Mesenchymal stem cell (in vitro differentiated cells and primary cell): ENCODE measurements around the gene RECQL.

Source experiments
- DNase-seq: peaks from one replicate; pipeline ENCODE4 v3.0.0-alpha.2; 2013
- H2AFZ ChIP-seq: one replicate; pipeline ENCODE4 v1.6.1; 2013; ENCODE audit warnings: low read depth, mild to moderate bottlenecking, control low read depth, inconsistent platforms, low read length, moderate library complexity
- H2AK5ac ChIP-seq: 2 replicates; pipeline ENCODE4 v1.6.1; 2013; ENCODE audit warnings: low read length, moderate library complexity, mild to moderate bottlenecking, inconsistent platforms; ENCODE audit not compliant: severe bottlenecking
- H2BK120ac ChIP-seq: one replicate; pipeline ENCODE4 v1.6.1; 2013; ENCODE audit warnings: low read depth, mild to moderate bottlenecking, inconsistent platforms, low read length, moderate library complexity
- H2BK12ac ChIP-seq, 2 experiments: one replicate each; pipeline ENCODE4 v1.6.1; 2013; ENCODE audit warnings: inconsistent platforms in 2 of 2, low read length in 2 of 2, mild to moderate bottlenecking in 2 of 2, moderate library complexity in 2 of 2, control low read depth in 1 of 2
- H2BK15ac ChIP-seq: one replicate; pipeline ENCODE4 v1.6.1; 2013; ENCODE audit warnings: mild to moderate bottlenecking, low read depth, inconsistent platforms; ENCODE audit not compliant: poor library complexity, severe bottlenecking
- H2BK5ac ChIP-seq: 2 replicates; pipeline ENCODE4 v1.6.1; 2013; ENCODE audit warnings: low read depth, mild to moderate bottlenecking, low read length, control low read depth, inconsistent platforms; ENCODE audit not compliant: poor library complexity, severe bottlenecking
- H3K14ac ChIP-seq, 2 experiments: one replicate each; pipeline ENCODE4 v1.6.1; 2013; ENCODE audit warnings: inconsistent platforms in 2 of 2, low read length in 2 of 2, control low read depth in 1 of 2, mild to moderate bottlenecking in 1 of 2, moderate library complexity in 1 of 2
- H3K18ac ChIP-seq, 2 experiments: one replicate each; pipeline ENCODE4 v1.6.1; 2013; ENCODE audit warnings: inconsistent platforms in 2 of 2, low read length in 2 of 2, control low read depth in 1 of 2, low read depth in 1 of 2, mild to moderate bottlenecking in 1 of 2
- H3K23ac ChIP-seq, 2 experiments: one replicate each; pipeline ENCODE4 v1.6.1; 2013; ENCODE audit warnings: inconsistent platforms in 2 of 2, low read length in 2 of 2, mild to moderate bottlenecking in 2 of 2, moderate library complexity in 2 of 2, control low read depth in 1 of 2
- H3K27ac ChIP-seq: 2 replicates; pipeline ENCODE4 v1.5.1; 2013; ENCODE audit warnings: mild to moderate bottlenecking, moderate library complexity, low read length, control low read depth, inconsistent platforms; ENCODE audit not compliant: poor library complexity, severe bottlenecking
- H3K27me3 ChIP-seq, 2 experiments: 2 replicates each; pipeline versions ENCODE4 v1.6.1 to v1.7.0; 2013; ENCODE audit warnings: low read length in 2 of 2, mild to moderate bottlenecking in 2 of 2, moderate library complexity in 2 of 2, control low read depth in 1 of 2, inconsistent platforms in 1 of 2; ENCODE audit not compliant: control insufficient read depth in 1 of 2, insufficient read depth in 1 of 2
- H3K36me3 ChIP-seq, 2 experiments: 2 replicates each; pipeline versions ENCODE4 v1.6.1 to v1.7.0; 2013; ENCODE audit warnings: low read length in 2 of 2, control low read depth in 1 of 2, inconsistent platforms in 1 of 2, low read depth in 1 of 2, mild to moderate bottlenecking in 1 of 2; ENCODE audit not compliant: insufficient read depth in 2 of 2, control insufficient read depth in 1 of 2
- H3K4ac ChIP-seq, 2 experiments: one replicate each; pipeline ENCODE4 v1.6.1; 2013; ENCODE audit warnings: inconsistent platforms in 2 of 2, low read length in 2 of 2, mild to moderate bottlenecking in 2 of 2, moderate library complexity in 2 of 2, control low read depth in 1 of 2, low read depth in 1 of 2
- H3K4me1 ChIP-seq: 2 replicates; pipeline ENCODE4 v1.6.1; 2013; ENCODE audit warnings: low read depth, low read length, control low read depth; ENCODE audit not compliant: control insufficient read depth, insufficient read depth
- H3K4me2 ChIP-seq: 2 replicates; pipeline ENCODE4 v1.6.1; 2013; ENCODE audit warnings: low read length, mild to moderate bottlenecking, inconsistent platforms; ENCODE audit not compliant: poor library complexity, severe bottlenecking
- H3K4me3 ChIP-seq, 2 experiments: 2 replicates each; pipeline versions ENCODE4 v1.5.1 to v1.7.0; 2013; ENCODE audit warnings: low read length in 2 of 2, mild to moderate bottlenecking in 2 of 2, control low read depth in 1 of 2, low read depth in 1 of 2; ENCODE audit not compliant: insufficient read depth in 1 of 2
- H3K79me1 ChIP-seq: replicated peaks from 2 replicates; pipeline ENCODE4 v1.6.1; 2013; ENCODE audit warnings: mild to moderate bottlenecking, control low read depth, low read length, inconsistent platforms; ENCODE audit not compliant: poor library complexity, severe bottlenecking
- H3K9ac ChIP-seq: 2 replicates; pipeline ENCODE4 v1.7.0; 2013; ENCODE audit warnings: mild to moderate bottlenecking, low read length, moderate library complexity
- H3K9me3 ChIP-seq: 2 replicates; pipeline ENCODE4 v1.7.0; 2013; ENCODE audit warnings: mild to moderate bottlenecking, low read length; ENCODE audit not compliant: control insufficient read depth
- H4K8ac ChIP-seq: one replicate; pipeline ENCODE4 v1.6.1; 2013; ENCODE audit warnings: inconsistent platforms, mild to moderate bottlenecking, low read length, moderate library complexity
- H4K91ac ChIP-seq: one replicate; pipeline ENCODE4 v1.6.1; 2013; ENCODE audit warnings: mild to moderate bottlenecking, low read length, inconsistent platforms
- WGBS: methylation state at CpG from one replicate; pipeline ENCODE4 v1.1.7; 2013; ENCODE audit warnings: mixed read lengths; 5-methylcytosine and 5-hydroxymethylcytosine counted together

RECQL gene

GRCh38 chr12:21453312-21453852, 48.1 kb downstream of the RECQL start:
- Histone ChIP-seq H3K36me3 (peaks cover 4 to 76% of the 10 kb centered on the region in 2 experiments), H3K27me3 (no peaks in the 10 kb centered on the region), H3K79me1 (no peaks in the 10 kb centered on the region), H3K4ac (no peak overlapping the region), H3K9me3 (no peaks in the 10 kb centered on the region), H3K14ac (no peak overlapping the region), H3K4me1 (no peaks in the 10 kb centered on the region), H4K91ac (no peak overlapping the region), H2AFZ (no peak overlapping the region), H4K8ac (no peak overlapping the region), H3K4me3 (no peak overlapping the region), H3K4me2 (no peak overlapping the region), H3K27ac (no peak overlapping the region), H2BK5ac (no peak overlapping the region), H3K18ac (no peak overlapping the region), H2BK120ac (no peak overlapping the region), H3K9ac (no peak overlapping the region), H2AK5ac (no peak overlapping the region), H2BK15ac (no peak overlapping the region), H2BK12ac (no peak overlapping the region), H3K23ac (no peak overlapping the region)
- no peak for DNase-seq
- WGBS, result 99% methylated on average over 2 of the region's 4 CpGs

GRCh38 chr12:21451529-21451928, 49.9 kb downstream of the RECQL start:
- DNase-seq, result peak; percentile 17
- Histone ChIP-seq H3K4me1 (no peaks in the 10 kb centered on the region), H3K27ac (peak overlapping the region; percentile 1), H4K91ac (no peak overlapping the region), H2AFZ (no peak overlapping the region), H3K36me3 (peaks cover 6 to 75% of the 10 kb centered on the region in 2 experiments), H2BK5ac (no peak overlapping the region), H2BK15ac (no peak overlapping the region), H3K4me2 (no peak overlapping the region), H3K27me3 (no peaks in the 10 kb centered on the region), H3K23ac (no peak overlapping the region), H3K4me3 (no peak overlapping the region), H3K18ac (no peak overlapping the region), H3K79me1 (peaks cover 3% of the 10 kb centered on the region), H3K14ac (no peak overlapping the region), H2AK5ac (no peak overlapping the region), H3K9me3 (no peaks in the 10 kb centered on the region), H3K4ac (no peak overlapping the region), H2BK12ac (no peak overlapping the region), H2BK120ac (no peak overlapping the region), H4K8ac (no peak overlapping the region), H3K9ac (no peak overlapping the region)
- WGBS, result 47% methylated on average over 1 of the region's 1 CpG

DNA sequence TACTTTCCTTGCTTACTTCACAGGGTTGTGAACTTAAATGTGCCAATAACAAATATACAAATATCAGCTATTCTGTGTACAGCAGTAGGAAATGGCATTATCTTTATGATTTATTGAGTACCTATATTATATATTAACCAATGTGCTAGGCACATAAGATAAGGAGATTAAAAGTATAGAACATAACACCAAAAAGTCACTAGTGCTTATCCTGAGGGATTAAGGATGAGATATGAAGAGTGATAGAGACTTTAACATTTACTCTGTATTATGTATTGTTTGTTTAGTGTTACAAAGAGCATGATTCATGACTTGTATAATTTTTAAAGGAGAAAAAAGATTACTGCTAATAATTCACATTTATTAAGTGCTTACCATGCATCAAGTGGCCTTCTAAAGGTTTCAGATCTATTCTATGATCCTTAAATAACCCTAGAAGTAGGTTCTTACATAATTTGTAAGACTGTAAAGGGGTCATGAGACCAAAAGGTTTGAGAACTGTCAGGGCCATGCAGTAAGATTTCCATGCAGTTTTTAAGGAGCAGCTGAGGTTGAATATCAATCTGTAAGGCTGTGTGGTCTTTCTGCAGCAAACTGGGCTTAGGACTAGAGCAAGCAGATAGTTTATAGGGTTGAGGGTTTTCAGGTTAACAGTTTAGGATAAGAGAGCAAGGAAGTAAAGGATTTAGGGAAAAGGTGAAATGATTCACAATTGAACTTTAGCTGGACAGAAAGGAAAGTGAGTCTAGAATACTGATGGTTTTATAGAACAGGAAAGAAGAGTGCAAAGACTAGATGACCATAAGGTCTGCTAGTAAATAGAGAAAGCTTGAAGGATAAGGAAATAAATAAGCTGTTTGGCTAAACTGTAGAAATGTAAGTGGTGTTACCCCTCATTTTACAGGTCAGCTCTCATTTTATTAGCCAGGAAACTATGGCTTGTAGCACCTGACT, 57.0 kb downstream of the RECQL start:
- no peak overlapping the region for H2BK120ac ChIP-seq
- H3K9ac ChIP-seq, result no peak overlapping the region
- H3K36me3 ChIP-seq, result peaks cover 16 to 63% of the 10 kb centered on the region in 2 experiments
- peaks cover 5% of the 10 kb centered on the region for H3K4me1 ChIP-seq
- H2AFZ ChIP-seq, result no peak overlapping the region
- H3K4me2 ChIP-seq, result no peak overlapping the region
- no peak for DNase-seq
- H2BK15ac ChIP-seq, result no peak overlapping the region
- no peak overlapping the region for H2BK12ac ChIP-seq
- no peak overlapping the region for H2BK5ac ChIP-seq
- no peak overlapping the region for H4K8ac ChIP-seq
- no peak overlapping the region for H3K4me3 ChIP-seq
- no peak overlapping the region for H3K14ac ChIP-seq
- no peak overlapping the region for H3K18ac ChIP-seq
- H3K23ac ChIP-seq, result no peak overlapping the region
- no peaks in the 10 kb centered on the region for H3K9me3 ChIP-seq
- no peak overlapping the region for H2AK5ac ChIP-seq
- no peaks in the 10 kb centered on the region for H3K27me3 ChIP-seq
- no peak overlapping the region for H3K27ac ChIP-seq
- H3K79me1 ChIP-seq, result peaks cover 16% of the 10 kb centered on the region
- no peak overlapping the region for H3K4ac ChIP-seq
- H4K91ac ChIP-seq, result no peak overlapping the region

GRCh38 chr12:21439347-21439746, 62.1 kb downstream of the RECQL start:
- no peak overlapping the region for H3K23ac ChIP-seq

More at GRCh38 chr12:21439347-21439746, 62.1 kb downstream of the RECQL start:
- Histone ChIP-seq H3K4me2 (no peak overlapping the region), H4K91ac (no peak overlapping the region), H3K27ac (no peak overlapping the region), H3K9me3 (no peaks in the 10 kb centered on the region), H2BK5ac (no peak overlapping the region), H2BK12ac (no peak overlapping the region), H3K36me3 (peaks cover 10 to 23% of the 10 kb centered on the region in 2 experiments), H2AFZ (no peak overlapping the region), H3K9ac (no peak overlapping the region), H3K4me3 (no peak overlapping the region), H3K4ac (no peak overlapping the region), H3K14ac (no peak overlapping the region), H2AK5ac (no peak overlapping the region), H3K18ac (no peak overlapping the region), H3K4me1 (peaks cover 5% of the 10 kb centered on the region), H3K27me3 (no peaks in the 10 kb centered on the region), H3K79me1 (peaks cover 11% of the 10 kb centered on the region), H2BK120ac (no peak overlapping the region), H2BK15ac (no peak overlapping the region), H4K8ac (no peak overlapping the region)
- WGBS, result 100% methylated on average over 3 of the region's 3 CpGs
- no peak for DNase-seq
